ENCODE data around the gene ZBTB24.
A peak's percentile ranks its signal among the peaks of the same experiment; 100 is the strongest.

Gene ZBTB24

GRCh38 chr6:109498052-109498451 is 15.0 kb upstream of the ZBTB24 start:
- DNase-seq (ENCODE audit: low spot score): no peak

GRCh38 chr6:109496036-109496772 is 13.2 kb upstream of the ZBTB24 start:
- no peak for DNase-seq (ENCODE audit: low spot score)

GRCh38 chr6:109493865-109494264 is 10.8 kb upstream of the ZBTB24 start:
- DNase-seq (ENCODE audit: low spot score): no peak

- DNase-seq (ENCODE audit: low spot score): no peak
Measured at GRCh38 chr6:109491207-109491938, 8.4 kb upstream of the ZBTB24 start.

GRCh38 chr6:109490713-109491112 is 7.7 kb upstream of the ZBTB24 start:
- no peak for DNase-seq (ENCODE audit: low spot score)

GRCh38 chr6:109488001-109488400 is 5.0 kb upstream of the ZBTB24 start:
- no peak for DNase-seq (ENCODE audit: low spot score)

GRCh38 chr6:109486068-109486467 is 3.0 kb upstream of the ZBTB24 start:
- no peak for DNase-seq (ENCODE audit: low spot score)

- DNase-seq (ENCODE audit: low spot score): no peak
Measured at GRCh38 chr6:109485266-109485935, 2.4 kb upstream of the ZBTB24 start.

- DNase-seq (ENCODE audit: low spot score): no peak
Measured at GRCh38 chr6:109484122-109484521, 1.1 kb upstream of the ZBTB24 start.

- DNase-seq (ENCODE audit: low spot score): no peak
Measured at GRCh38 chr6:109483735-109484057, 677 bp upstream of the ZBTB24 start.

- DNase-seq (ENCODE audit: low spot score): no peak
Measured at GRCh38 chr6:109480993-109481480, 2.0 kb downstream of the ZBTB24 start.

- no peak for DNase-seq (ENCODE audit: low spot score)
Measured at GRCh38 chr6:109478841-109479624, 4.0 kb downstream of the ZBTB24 start.

- DNase-seq (ENCODE audit: low spot score): no peak
Measured at GRCh38 chr6:109478222-109478805, 4.7 kb downstream of the ZBTB24 start.

- no peak for DNase-seq (ENCODE audit: low spot score)
Measured at GRCh38 chr6:109477725-109478124, 5.3 kb downstream of the ZBTB24 start.

- DNase-seq (ENCODE audit: low spot score): no peak
Measured at GRCh38 chr6:109477184-109477583, 5.8 kb downstream of the ZBTB24 start.

- DNase-seq (ENCODE audit: low spot score): no peak
Measured at GRCh38 chr6:109475625-109476024, 7.4 kb downstream of the ZBTB24 start.

- DNase-seq (ENCODE audit: low spot score): no peak
Measured at GRCh38 chr6:109474995-109475394, 8.0 kb downstream of the ZBTB24 start.

- peak; percentile 67 for DNase-seq (ENCODE audit: low spot score)
Measured at GRCh38 chr6:109473120-109473519, 9.9 kb downstream of the ZBTB24 start.

GRCh38 chr6:109472132-109472995 is 10.7 kb downstream of the ZBTB24 start:
- peak; percentile 68 for DNase-seq (ENCODE audit: low spot score)

GRCh38 chr6:109471105-109471810 is 11.8 kb downstream of the ZBTB24 start:
- no peak for DNase-seq (ENCODE audit: low spot score)
